ENCODE measurements around the gene PIK3CG. TPM values are rescaled to one million over a fixed set of nuclear protein-coding genes. Genes with fewer than 3 reads are reported as not detected.

The PIK3CG gene
- total RNA-seq, 1 experiment from 2014 or later, result 0.13 TPM

- in situ Hi-C loops (cut with HindIII; ENCODE audit: low pct_unique_long_range_greater_than_20kb, low sequenced_read_pairs) (no loop called here), intact Hi-C loops (cut with micrococcal nuclease; ENCODE audit: unreplicated experiment) (no loop called here)
- Histone ChIP-seq H3K27ac (ENCODE audit: low read length) (no peak overlapping the region), H3K27me3 (ENCODE audit: control insufficient read depth, insufficient read depth, low read length) (no peaks in the 10 kb centered on the region; the same call in 1 of the 2 replicates), H3K4me1 (ENCODE audit: control insufficient read depth, insufficient read depth, low read length) (no peaks in the 10 kb centered on the region), H3K36me3 (ENCODE audit: control insufficient read depth, insufficient read depth, low read length) (no peaks in the 10 kb centered on the region), H3K4me3 (ENCODE audit: low read depth in 2 of 2, low read length in 2 of 2) (no peak overlapping the region), H3K9me3 (ENCODE audit: control insufficient read depth, insufficient read depth, low read depth, low read length) (no peaks in the 10 kb centered on the region)
- ATAC-seq, result no peak
- no peak for DNase-seq (ENCODE audit: low read depth, low spot score)
- ChIA-PET CTCF (no interaction called here), POLR2A (no interaction called here)
- BruUV-seq (replicated peaks), result no TSS peak
- TF ChIP-seq POLR2AphosphoS5 (IDR thresholded peaks at IDR 0.05; ENCODE audit: low read depth, low read length), result no peak
- TF ChIP-seq REST (IDR thresholded peaks at IDR 0.05; ENCODE audit: insufficient read depth in 1 of 2, low read depth in 2 of 2, low read length in 1 of 2), result no peak
- no peak for TF ChIP-seq TCF7L2 (IDR thresholded peaks at IDR 0.05; ENCODE audit: low read depth, low read length)
- no peak for TF ChIP-seq CTCF (IDR thresholded peaks at IDR 0.05)
- TF ChIP-seq SIN3A (IDR thresholded peaks at IDR 0.05; ENCODE audit: borderline replicate concordance, insufficient read depth, low read depth, low read length), result no peak
Measured at GRCh38 chr7:106938803-106939202, 73.7 kb downstream of the PIK3CG start.

GRCh38 chr7:106944035-106944665 lies 79.1 kb downstream of the PIK3CG start:
- POLR2A ChIA-PET, result no interaction called here
- no peak for ATAC-seq
- no peak overlapping the region for H3K4me3 ChIP-seq (ENCODE audit: low read depth in 2 of 2, low read length in 2 of 2)

More at GRCh38 chr7:106944035-106944665, 79.1 kb downstream of the PIK3CG start:
- no peaks in the 10 kb centered on the region for H3K9me3 ChIP-seq (ENCODE audit: control insufficient read depth, insufficient read depth, low read depth, low read length)
- no TSS peak for BruUV-seq (replicated peaks)
- no peak for TF ChIP-seq CTCF (IDR thresholded peaks at IDR 0.05)
- no peak for TF ChIP-seq TCF7L2 (IDR thresholded peaks at IDR 0.05; ENCODE audit: low read depth, low read length)
- no peak for TF ChIP-seq REST (IDR thresholded peaks at IDR 0.05; ENCODE audit: insufficient read depth in 1 of 2, low read depth in 2 of 2, low read length in 1 of 2)
- in situ Hi-C loops (cut with HindIII; ENCODE audit: low pct_unique_long_range_greater_than_20kb, low sequenced_read_pairs), result no loop called here
- H3K36me3 ChIP-seq (ENCODE audit: control insufficient read depth, insufficient read depth, low read length), result no peaks in the 10 kb centered on the region
- intact Hi-C loops (cut with micrococcal nuclease; ENCODE audit: unreplicated experiment), result no loop called here
- H3K27ac ChIP-seq (ENCODE audit: low read length), result no peak overlapping the region
- no peak for DNase-seq (ENCODE audit: low read depth, low spot score)
- peaks cover 2% of the 10 kb centered on the region for H3K27me3 ChIP-seq (ENCODE audit: control insufficient read depth, insufficient read depth, low read length)
- H3K4me1 ChIP-seq (ENCODE audit: control insufficient read depth, insufficient read depth, low read length), result no peaks in the 10 kb centered on the region
- CTCF ChIA-PET, result no interaction called here
